H1 (cell line): ENCODE results near the gene FASN.

Experiments
- CHD2 ChIP-seq: IDR thresholded peaks from 2 replicates; pipeline ENCODE4 v1.6.1; 2012; ENCODE audit warnings: low read length, improper control_type of control experiment
- CTCF ChIP-seq, 3 experiments: IDR thresholded peaks; 1 replicate in 2 of 3; 2 replicates in 1 of 3; pipeline versions ENCODE4 v1.5.1 to v1.6.1; 2011; ENCODE audit warnings: low read length in 3 of 3, mild to moderate bottlenecking in 3 of 3, inconsistent platforms in 2 of 3, low read depth in 1 of 3, moderate library complexity in 1 of 3; ENCODE audit not compliant: insufficient read depth in 1 of 3; ENCODE audit errors: control extremely low read depth in 1 of 3
- EGR1 ChIP-seq: IDR thresholded peaks from 2 replicates; pipeline ENCODE4 v1.6.1; 2011; ENCODE audit warnings: low read depth, low read length, borderline replicate concordance
- MAX ChIP-seq: IDR thresholded peaks from 2 replicates; pipeline ENCODE4 v1.6.1; 2012; ENCODE audit warnings: inconsistent platforms
- POLR2A ChIP-seq, 2 experiments: IDR thresholded peaks; 1 replicate in 1 of 2; 2 replicates in 1 of 2; pipeline ENCODE4 v1.6.1; 2011; ENCODE audit warnings: low read depth in 2 of 2, low read length in 2 of 2, mild to moderate bottlenecking in 2 of 2; ENCODE audit errors: control extremely low read depth in 1 of 2
- POLR2AphosphoS5 ChIP-seq: IDR thresholded peaks from 2 replicates; pipeline ENCODE4 v1.6.1; 2011; ENCODE audit warnings: low read depth, low read length
- SIX5 ChIP-seq: IDR thresholded peaks from 2 replicates; pipeline ENCODE4 v1.6.1; 2011; ENCODE audit warnings: mild to moderate bottlenecking, low read depth, low read length

GRCh38 chr17:82056729-82057621 lies 41.1 kb downstream of the FASN start:
- TF ChIP-seq CHD2 (no peak), EGR1 (no peak), CTCF (IDR thresholded peaks at IDR 0.05; ENCODE audit: control extremely low read depth in 1 of 3, insufficient read depth in 1 of 3, low read depth in 1 of 3, low read length in 3 of 3) (no peak), MAX (no peak), POLR2AphosphoS5 (no peak), POLR2A (IDR thresholded peaks at IDR 0.05; ENCODE audit: control extremely low read depth in 1 of 2, low read depth in 2 of 2, low read length in 2 of 2) (no peak; a peak in 1 of 3 replicates), SIX5 (no peak)
